H1 (cell line): ENCODE results near the gene H1-8. TPM values are rescaled to one million over a fixed set of nuclear protein-coding genes. Genes with fewer than 3 reads are reported as not detected.

Experiments used
- KDM1A ChIP-seq: fragments of 200-600, 300-600 bp; sonication (generic); IDR thresholded peaks from 2 replicates; pipeline ENCODE4 v1.7.1; 2016; ENCODE audit warnings: mild to moderate bottlenecking, low read length, borderline replicate concordance
- NANOG ChIP-seq: IDR thresholded peaks from 2 replicates; pipeline ENCODE4 v1.6.1; 2011; ENCODE audit warnings: low read length, low read depth, mild to moderate bottlenecking, inconsistent platforms; ENCODE audit not compliant: insufficient read depth, poor library complexity, severe bottlenecking
- RBBP5 ChIP-seq: IDR thresholded peaks from 2 replicates; pipeline ENCODE4 v1.7.1; 2012; ENCODE audit warnings: low read depth, mild to moderate bottlenecking, inconsistent platforms, low read length, moderate library complexity, borderline replicate concordance
- SUZ12 ChIP-seq: fragments of 200-600 bp; sonication (generic); IDR thresholded peaks from 2 replicates; pipeline ENCODE4 v1.6.1; 2012; ENCODE audit warnings: mild to moderate bottlenecking, inconsistent platforms, low read length, moderate library complexity, mixed read lengths
- YY1 ChIP-seq: IDR thresholded peaks from 2 replicates; pipeline ENCODE4 v1.6.1; 2011; ENCODE audit warnings: low read depth, mild to moderate bottlenecking, low read length
- polyA plus RNA-seq, 7 experiments: library from polyadenylated mRNA; depleted of rRNA in 3 of 7; stranded (reverse) in 5 of 7; unstranded in 2 of 7; fragments of >200 nt in 5 of 7; fragments of 200-250 nt in 2 of 7; gene quantifications; 1 replicate in 5 of 7; 2 replicates in 1 of 7; 4 replicates in 1 of 7; pipeline versions ENCODE4 v1.2.1 to v1.2.3, GENCODE V29; 2011 to 2013; ENCODE audit warnings: missing spikeins in 2 of 7, mixed read lengths in 2 of 7
- total RNA-seq: library from RNA; stranded (reverse); fragmentation: NEBNext Ultra II Directional; extraction: Animal tissue kit (Norgen Biotek cat#: 25700); gene quantifications from 2 replicates; pipeline ENCODE4 v1.2.1, GENCODE V29; 2021
- TF ChIP-seq, protein P1 (sequence below), 3 experiments: IDR thresholded peaks; 1 replicate in 2 of 3; 2 replicates in 1 of 3; pipeline versions ENCODE4 v1.5.1 to v1.6.1; 2011; ENCODE audit warnings: low read length in 3 of 3, mild to moderate bottlenecking in 3 of 3, inconsistent platforms in 2 of 3, low read depth in 1 of 3, moderate library complexity in 1 of 3; ENCODE audit not compliant: insufficient read depth in 1 of 3; ENCODE audit errors: control extremely low read depth in 1 of 3
- TF ChIP-seq, protein P2 (sequence below): fragments of 300-600 bp; sonication (generic); IDR thresholded peaks from 2 replicates; pipeline ENCODE4 v1.7.1; 2012; ENCODE audit warnings: low read length, moderate library complexity, mild to moderate bottlenecking, inconsistent platforms; ENCODE audit not compliant: insufficient replicate concordance

The H1-8 gene
- total and polyA plus RNA-seq, 2 of the 8 experiments (the other 6 are each of a cell fraction or from before 2014, with no cell fraction given) = not detected

DNA sequence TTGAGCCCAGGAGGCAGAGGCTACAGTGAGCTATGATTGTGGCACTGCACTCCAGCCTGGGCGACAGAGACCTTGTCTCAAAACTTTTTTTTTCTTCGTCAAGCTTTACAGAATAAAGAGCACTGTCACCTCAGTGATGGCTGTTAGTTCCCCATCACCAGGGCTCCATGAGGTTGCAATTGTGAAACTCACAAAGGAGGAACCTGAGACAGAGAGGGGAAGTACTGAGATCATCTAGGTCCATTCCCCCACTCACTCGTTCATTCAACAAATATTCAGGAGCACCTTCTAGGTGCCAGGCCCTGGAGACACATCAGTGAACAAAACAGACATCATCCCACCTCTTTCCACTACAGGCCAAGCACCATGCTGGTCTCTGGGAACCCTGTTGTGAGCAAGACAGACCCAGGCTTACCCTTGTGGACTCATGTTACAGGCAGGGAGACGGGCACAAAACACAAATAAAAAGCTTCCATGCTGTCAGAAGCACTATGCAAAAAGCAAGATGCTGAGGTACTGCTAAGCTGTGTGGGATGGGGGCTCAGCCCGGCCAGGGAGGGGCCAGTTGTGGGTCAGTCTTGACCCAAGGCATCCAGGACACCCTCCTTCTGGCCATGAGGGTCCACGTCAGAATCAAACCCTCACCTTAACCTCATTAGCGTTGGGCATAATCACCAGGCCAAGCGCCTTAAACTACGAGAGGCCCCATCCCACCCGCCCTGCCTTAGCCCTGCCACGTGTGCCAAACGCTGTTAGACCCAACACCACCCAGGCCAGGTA lies 16.7 kb upstream of the H1-8 start (continued):
- TF ChIP-seq, protein P1, sequence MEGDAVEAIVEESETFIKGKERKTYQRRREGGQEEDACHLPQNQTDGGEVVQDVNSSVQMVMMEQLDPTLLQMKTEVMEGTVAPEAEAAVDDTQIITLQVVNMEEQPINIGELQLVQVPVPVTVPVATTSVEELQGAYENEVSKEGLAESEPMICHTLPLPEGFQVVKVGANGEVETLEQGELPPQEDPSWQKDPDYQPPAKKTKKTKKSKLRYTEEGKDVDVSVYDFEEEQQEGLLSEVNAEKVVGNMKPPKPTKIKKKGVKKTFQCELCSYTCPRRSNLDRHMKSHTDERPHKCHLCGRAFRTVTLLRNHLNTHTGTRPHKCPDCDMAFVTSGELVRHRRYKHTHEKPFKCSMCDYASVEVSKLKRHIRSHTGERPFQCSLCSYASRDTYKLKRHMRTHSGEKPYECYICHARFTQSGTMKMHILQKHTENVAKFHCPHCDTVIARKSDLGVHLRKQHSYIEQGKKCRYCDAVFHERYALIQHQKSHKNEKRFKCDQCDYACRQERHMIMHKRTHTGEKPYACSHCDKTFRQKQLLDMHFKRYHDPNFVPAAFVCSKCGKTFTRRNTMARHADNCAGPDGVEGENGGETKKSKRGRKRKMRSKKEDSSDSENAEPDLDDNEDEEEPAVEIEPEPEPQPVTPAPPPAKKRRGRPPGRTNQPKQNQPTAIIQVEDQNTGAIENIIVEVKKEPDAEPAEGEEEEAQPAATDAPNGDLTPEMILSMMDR (IDR thresholded peaks at IDR 0.05; ENCODE audit: control extremely low read depth in 1 of 3, insufficient read depth in 1 of 3, low read depth in 1 of 3, low read length in 3 of 3) = no peak
- no peak for TF ChIP-seq YY1
- TF ChIP-seq, protein P2, sequence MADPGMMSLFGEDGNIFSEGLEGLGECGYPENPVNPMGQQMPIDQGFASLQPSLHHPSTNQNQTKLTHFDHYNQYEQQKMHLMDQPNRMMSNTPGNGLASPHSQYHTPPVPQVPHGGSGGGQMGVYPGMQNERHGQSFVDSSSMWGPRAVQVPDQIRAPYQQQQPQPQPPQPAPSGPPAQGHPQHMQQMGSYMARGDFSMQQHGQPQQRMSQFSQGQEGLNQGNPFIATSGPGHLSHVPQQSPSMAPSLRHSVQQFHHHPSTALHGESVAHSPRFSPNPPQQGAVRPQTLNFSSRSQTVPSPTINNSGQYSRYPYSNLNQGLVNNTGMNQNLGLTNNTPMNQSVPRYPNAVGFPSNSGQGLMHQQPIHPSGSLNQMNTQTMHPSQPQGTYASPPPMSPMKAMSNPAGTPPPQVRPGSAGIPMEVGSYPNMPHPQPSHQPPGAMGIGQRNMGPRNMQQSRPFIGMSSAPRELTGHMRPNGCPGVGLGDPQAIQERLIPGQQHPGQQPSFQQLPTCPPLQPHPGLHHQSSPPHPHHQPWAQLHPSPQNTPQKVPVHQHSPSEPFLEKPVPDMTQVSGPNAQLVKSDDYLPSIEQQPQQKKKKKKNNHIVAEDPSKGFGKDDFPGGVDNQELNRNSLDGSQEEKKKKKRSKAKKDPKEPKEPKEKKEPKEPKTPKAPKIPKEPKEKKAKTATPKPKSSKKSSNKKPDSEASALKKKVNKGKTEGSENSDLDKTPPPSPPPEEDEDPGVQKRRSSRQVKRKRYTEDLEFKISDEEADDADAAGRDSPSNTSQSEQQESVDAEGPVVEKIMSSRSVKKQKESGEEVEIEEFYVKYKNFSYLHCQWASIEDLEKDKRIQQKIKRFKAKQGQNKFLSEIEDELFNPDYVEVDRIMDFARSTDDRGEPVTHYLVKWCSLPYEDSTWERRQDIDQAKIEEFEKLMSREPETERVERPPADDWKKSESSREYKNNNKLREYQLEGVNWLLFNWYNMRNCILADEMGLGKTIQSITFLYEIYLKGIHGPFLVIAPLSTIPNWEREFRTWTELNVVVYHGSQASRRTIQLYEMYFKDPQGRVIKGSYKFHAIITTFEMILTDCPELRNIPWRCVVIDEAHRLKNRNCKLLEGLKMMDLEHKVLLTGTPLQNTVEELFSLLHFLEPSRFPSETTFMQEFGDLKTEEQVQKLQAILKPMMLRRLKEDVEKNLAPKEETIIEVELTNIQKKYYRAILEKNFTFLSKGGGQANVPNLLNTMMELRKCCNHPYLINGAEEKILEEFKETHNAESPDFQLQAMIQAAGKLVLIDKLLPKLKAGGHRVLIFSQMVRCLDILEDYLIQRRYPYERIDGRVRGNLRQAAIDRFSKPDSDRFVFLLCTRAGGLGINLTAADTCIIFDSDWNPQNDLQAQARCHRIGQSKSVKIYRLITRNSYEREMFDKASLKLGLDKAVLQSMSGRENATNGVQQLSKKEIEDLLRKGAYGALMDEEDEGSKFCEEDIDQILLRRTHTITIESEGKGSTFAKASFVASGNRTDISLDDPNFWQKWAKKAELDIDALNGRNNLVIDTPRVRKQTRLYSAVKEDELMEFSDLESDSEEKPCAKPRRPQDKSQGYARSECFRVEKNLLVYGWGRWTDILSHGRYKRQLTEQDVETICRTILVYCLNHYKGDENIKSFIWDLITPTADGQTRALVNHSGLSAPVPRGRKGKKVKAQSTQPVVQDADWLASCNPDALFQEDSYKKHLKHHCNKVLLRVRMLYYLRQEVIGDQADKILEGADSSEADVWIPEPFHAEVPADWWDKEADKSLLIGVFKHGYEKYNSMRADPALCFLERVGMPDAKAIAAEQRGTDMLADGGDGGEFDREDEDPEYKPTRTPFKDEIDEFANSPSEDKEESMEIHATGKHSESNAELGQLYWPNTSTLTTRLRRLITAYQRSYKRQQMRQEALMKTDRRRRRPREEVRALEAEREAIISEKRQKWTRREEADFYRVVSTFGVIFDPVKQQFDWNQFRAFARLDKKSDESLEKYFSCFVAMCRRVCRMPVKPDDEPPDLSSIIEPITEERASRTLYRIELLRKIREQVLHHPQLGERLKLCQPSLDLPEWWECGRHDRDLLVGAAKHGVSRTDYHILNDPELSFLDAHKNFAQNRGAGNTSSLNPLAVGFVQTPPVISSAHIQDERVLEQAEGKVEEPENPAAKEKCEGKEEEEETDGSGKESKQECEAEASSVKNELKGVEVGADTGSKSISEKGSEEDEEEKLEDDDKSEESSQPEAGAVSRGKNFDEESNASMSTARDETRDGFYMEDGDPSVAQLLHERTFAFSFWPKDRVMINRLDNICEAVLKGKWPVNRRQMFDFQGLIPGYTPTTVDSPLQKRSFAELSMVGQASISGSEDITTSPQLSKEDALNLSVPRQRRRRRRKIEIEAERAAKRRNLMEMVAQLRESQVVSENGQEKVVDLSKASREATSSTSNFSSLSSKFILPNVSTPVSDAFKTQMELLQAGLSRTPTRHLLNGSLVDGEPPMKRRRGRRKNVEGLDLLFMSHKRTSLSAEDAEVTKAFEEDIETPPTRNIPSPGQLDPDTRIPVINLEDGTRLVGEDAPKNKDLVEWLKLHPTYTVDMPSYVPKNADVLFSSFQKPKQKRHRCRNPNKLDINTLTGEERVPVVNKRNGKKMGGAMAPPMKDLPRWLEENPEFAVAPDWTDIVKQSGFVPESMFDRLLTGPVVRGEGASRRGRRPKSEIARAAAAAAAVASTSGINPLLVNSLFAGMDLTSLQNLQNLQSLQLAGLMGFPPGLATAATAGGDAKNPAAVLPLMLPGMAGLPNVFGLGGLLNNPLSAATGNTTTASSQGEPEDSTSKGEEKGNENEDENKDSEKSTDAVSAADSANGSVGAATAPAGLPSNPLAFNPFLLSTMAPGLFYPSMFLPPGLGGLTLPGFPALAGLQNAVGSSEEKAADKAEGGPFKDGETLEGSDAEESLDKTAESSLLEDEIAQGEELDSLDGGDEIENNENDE = no peak
- TF ChIP-seq SUZ12 = no peak
- TF ChIP-seq KDM1A = no peak
- no peak for TF ChIP-seq NANOG
- TF ChIP-seq RBBP5 = no peak
